RPMI7951 (cell line): ENCODE measurements around the gene ACSS1. TPM values are rescaled to one million over a fixed set of nuclear protein-coding genes. Genes with fewer than 3 reads are reported as not detected.
"Not testable (repeated sequence)": the region's sequence is repeated elsewhere in the genome, so short reads cannot be mapped to it uniquely, and the experiment has no call there.

Source experiments
- DNase-seq: peaks from one replicate; pipeline ENCODE4 v3.0.0-alpha.2; 2012; ENCODE audit warnings: low read depth
- total RNA-seq: library from RNA; depleted of rRNA; stranded (reverse); fragments of >200 nt; shearing (Covaris generic); gene quantifications from 2 replicates; pipeline ENCODE4 v1.2.3, GENCODE V29; 2014

The ACSS1 gene
- total RNA-seq, 1 experiment from 2014 or later: 1.6 TPM

- DNase-seq: no peak
Observed at GRCh38 chr20:25011831-25012241, 46.1 kb downstream of the ACSS1 start.

- no peak for DNase-seq
Observed at GRCh38 chr20:25011261-25011660, 46.7 kb downstream of the ACSS1 start.

- DNase-seq: peak; percentile 29
Observed at GRCh38 chr20:25009218-25010145, 48.5 kb downstream of the ACSS1 start.

- no peak for DNase-seq
Observed at GRCh38 chr20:25008388-25009217, 49.3 kb downstream of the ACSS1 start.

- DNase-seq: no peak
Observed at GRCh38 chr20:25007491-25008305, 50.2 kb downstream of the ACSS1 start.

- no peak for DNase-seq
Observed at GRCh38 chr20:25006431-25007167, 51.3 kb downstream of the ACSS1 start.

- DNase-seq: no peak
Observed at GRCh38 chr20:25005661-25006060, 52.3 kb downstream of the ACSS1 start.

- peak; percentile 30 for DNase-seq
Observed at GRCh38 chr20:25005220-25005619, 52.7 kb downstream of the ACSS1 start.

- no peak for DNase-seq
Observed at GRCh38 chr20:25003002-25003401, 54.9 kb downstream of the ACSS1 start.

- not testable (repeated sequence) for DNase-seq
Observed at GRCh38 chr20:25001323-25001722, 56.6 kb downstream of the ACSS1 start.

- DNase-seq: peak; percentile 81
Observed at GRCh38 chr20:25000268-25000801, 57.6 kb downstream of the ACSS1 start.

- no peak for DNase-seq
Observed at GRCh38 chr20:24999568-24999967, 58.4 kb downstream of the ACSS1 start.

- no peak for DNase-seq
Observed at GRCh38 chr20:24998631-24999445, 59.1 kb downstream of the ACSS1 start.

- no peak for DNase-seq
Observed at GRCh38 chr20:24998121-24998520, 59.8 kb downstream of the ACSS1 start.

GRCh38 chr20:24996449-24997377, 61.2 kb downstream of the ACSS1 start:
- no peak for DNase-seq

GRCh38 chr20:24995741-24996448, 62.0 kb downstream of the ACSS1 start:
- DNase-seq: peak; percentile 43

GRCh38 chr20:24994470-24995368, 63.2 kb downstream of the ACSS1 start:
- peak; percentile 83 for DNase-seq
